ENCODE data around the gene CDKAL1.

The CDKAL1 gene

GRCh38 chr6:21037453-21037852, 503.2 kb downstream of the CDKAL1 start:
- no peaks in the 10 kb centered on the region for H3K27me3 ChIP-seq (ENCODE audit: insufficient read depth, poor library complexity, severe bottlenecking)
- no peak for TF ChIP-seq POLR2AphosphoS5 (IDR thresholded peaks at IDR 0.05; ENCODE audit: low read depth)
- TF ChIP-seq, protein P1, sequence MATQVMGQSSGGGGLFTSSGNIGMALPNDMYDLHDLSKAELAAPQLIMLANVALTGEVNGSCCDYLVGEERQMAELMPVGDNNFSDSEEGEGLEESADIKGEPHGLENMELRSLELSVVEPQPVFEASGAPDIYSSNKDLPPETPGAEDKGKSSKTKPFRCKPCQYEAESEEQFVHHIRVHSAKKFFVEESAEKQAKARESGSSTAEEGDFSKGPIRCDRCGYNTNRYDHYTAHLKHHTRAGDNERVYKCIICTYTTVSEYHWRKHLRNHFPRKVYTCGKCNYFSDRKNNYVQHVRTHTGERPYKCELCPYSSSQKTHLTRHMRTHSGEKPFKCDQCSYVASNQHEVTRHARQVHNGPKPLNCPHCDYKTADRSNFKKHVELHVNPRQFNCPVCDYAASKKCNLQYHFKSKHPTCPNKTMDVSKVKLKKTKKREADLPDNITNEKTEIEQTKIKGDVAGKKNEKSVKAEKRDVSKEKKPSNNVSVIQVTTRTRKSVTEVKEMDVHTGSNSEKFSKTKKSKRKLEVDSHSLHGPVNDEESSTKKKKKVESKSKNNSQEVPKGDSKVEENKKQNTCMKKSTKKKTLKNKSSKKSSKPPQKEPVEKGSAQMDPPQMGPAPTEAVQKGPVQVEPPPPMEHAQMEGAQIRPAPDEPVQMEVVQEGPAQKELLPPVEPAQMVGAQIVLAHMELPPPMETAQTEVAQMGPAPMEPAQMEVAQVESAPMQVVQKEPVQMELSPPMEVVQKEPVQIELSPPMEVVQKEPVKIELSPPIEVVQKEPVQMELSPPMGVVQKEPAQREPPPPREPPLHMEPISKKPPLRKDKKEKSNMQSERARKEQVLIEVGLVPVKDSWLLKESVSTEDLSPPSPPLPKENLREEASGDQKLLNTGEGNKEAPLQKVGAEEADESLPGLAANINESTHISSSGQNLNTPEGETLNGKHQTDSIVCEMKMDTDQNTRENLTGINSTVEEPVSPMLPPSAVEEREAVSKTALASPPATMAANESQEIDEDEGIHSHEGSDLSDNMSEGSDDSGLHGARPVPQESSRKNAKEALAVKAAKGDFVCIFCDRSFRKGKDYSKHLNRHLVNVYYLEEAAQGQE (IDR thresholded peaks at IDR 0.05; ENCODE audit: insufficient replicate concordance, low read depth), result no peak
- no peak for TF ChIP-seq GABPA (IDR thresholded peaks at IDR 0.05; ENCODE audit: low read depth)
- no peak for TF ChIP-seq SPI1 (IDR thresholded peaks at IDR 0.05; ENCODE audit: borderline replicate concordance, low read depth)
- no peak for TF ChIP-seq CTCF (IDR thresholded peaks at IDR 0.05; ENCODE audit: insufficient read depth, low read length)
- no peak overlapping the region for H3K27ac ChIP-seq (replicated peaks)
- DNase-seq (ENCODE audit: low read depth in 1 of 2, low spot score in 1 of 2), result no peak
- no peak overlapping the region for H3K4me3 ChIP-seq (replicated peaks; ENCODE audit: insufficient read depth, low read length)

DNA sequence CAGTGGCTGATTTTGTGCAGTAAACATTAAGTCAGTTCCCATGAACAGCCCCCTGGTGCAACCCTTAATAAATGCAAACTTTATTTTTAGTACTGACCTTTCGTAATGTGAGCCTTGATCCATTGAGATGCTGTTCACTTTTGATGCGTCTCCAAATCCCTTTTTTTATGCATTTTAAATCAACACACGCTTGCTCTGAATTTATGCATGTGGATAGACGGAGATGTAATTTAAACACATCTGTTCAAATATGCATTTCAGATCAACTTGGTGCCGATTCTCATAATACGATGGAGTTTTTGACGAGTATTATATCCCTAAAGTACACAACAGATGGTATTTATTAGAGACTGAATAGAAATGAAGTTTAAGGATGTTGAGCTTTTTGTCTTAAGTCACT, 505.7 kb downstream of the CDKAL1 start:
- no peak for DNase-seq (ENCODE audit: low read depth in 1 of 2, low spot score in 1 of 2)
- H3K27me3 ChIP-seq (ENCODE audit: insufficient read depth, poor library complexity, severe bottlenecking), result no peaks in the 10 kb centered on the region
- TF ChIP-seq POLR2AphosphoS5 (IDR thresholded peaks at IDR 0.05; ENCODE audit: low read depth) (no peak), CTCF (IDR thresholded peaks at IDR 0.05; ENCODE audit: insufficient read depth, low read length) (no peak), SPI1 (IDR thresholded peaks at IDR 0.05; ENCODE audit: borderline replicate concordance, low read depth) (no peak), GABPA (IDR thresholded peaks at IDR 0.05; ENCODE audit: low read depth) (no peak)
- TF ChIP-seq, protein P1 (IDR thresholded peaks at IDR 0.05; ENCODE audit: insufficient replicate concordance, low read depth), result no peak
- H3K4me3 ChIP-seq (replicated peaks; ENCODE audit: insufficient read depth, low read length), result no peak overlapping the region
- H3K27ac ChIP-seq (replicated peaks), result no peak overlapping the region

DNA sequence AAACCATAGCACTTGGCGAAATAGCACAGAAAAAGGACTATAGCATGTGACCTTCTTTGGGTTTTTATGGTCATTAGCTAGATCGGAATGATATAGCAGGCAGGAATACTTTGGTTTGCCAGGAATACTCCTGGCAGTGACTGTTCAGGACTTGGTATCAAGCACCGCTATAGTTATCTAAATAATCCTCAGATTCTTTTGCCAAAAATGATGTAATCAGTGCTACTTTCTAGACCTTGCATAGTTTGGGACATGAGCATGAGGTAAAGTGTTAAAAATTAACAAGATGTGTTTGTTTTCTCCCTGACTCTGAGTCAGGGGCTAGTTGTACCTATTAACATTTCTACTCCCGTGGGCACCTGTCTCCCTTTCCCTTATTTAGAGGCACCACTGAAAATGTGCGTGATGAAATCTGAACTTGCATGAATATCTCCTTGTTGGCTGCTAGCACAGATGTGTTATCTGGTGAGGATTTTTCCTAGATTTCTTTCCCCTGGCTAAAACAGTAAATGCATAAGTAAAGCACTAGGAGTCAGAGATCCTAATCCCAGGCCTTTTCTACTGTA, 511.0 kb downstream of the CDKAL1 start:
- no peak for DNase-seq (ENCODE audit: low read depth in 1 of 2, low spot score in 1 of 2)
- Histone ChIP-seq H3K27ac (replicated peaks) (no peak overlapping the region), H3K4me3 (replicated peaks; ENCODE audit: insufficient read depth, low read length) (no peak overlapping the region), H3K27me3 (ENCODE audit: insufficient read depth, poor library complexity, severe bottlenecking) (no peaks in the 10 kb centered on the region)
- TF ChIP-seq SPI1 (IDR thresholded peaks at IDR 0.05; ENCODE audit: borderline replicate concordance, low read depth) (no peak), POLR2AphosphoS5 (IDR thresholded peaks at IDR 0.05; ENCODE audit: low read depth) (no peak), GABPA (IDR thresholded peaks at IDR 0.05; ENCODE audit: low read depth) (no peak), CTCF (IDR thresholded peaks at IDR 0.05; ENCODE audit: insufficient read depth, low read length) (no peak)
- TF ChIP-seq, protein P1 (IDR thresholded peaks at IDR 0.05; ENCODE audit: insufficient replicate concordance, low read depth), result no peak
